Gastroesophageal sphincter (tissue), 3 donors: ENCODE measurements around the gene ZNF106.

Experiments
- CTCF ChIP-seq, 4 experiments: fragments of 200-600 bp in 2 of 4; fragments of 450-650 bp in 2 of 4; sonication (generic) in 1 of 4; IDR thresholded peaks; one replicate each; pipeline ENCODE4 v1.5.1; 2017 to 2019; ENCODE audit warnings: antibody characterized with exemption in 4 of 4, mild to moderate bottlenecking in 2 of 4, moderate library complexity in 2 of 4
- EP300 ChIP-seq: sonication (generic); formaldehyde crosslinking; IDR thresholded peaks from one replicate; pipeline ENCODE4 v1.6.1; 2017; ENCODE audit warnings: antibody characterized with exemption, mild to moderate bottlenecking
- POLR2A ChIP-seq, 2 donors: fragments of 450-650 bp; IDR thresholded peaks; one replicate each; pipeline ENCODE4 v1.6.1; 2017; ENCODE audit warnings: antibody characterized with exemption in 2 of 2, mild to moderate bottlenecking in 2 of 2, moderate library complexity in 1 of 2

- TF ChIP-seq CTCF (IDR thresholded peaks at IDR 0.05) (no peak), POLR2A (IDR thresholded peaks at IDR 0.05) (no peak), EP300 (no peak)
Observed at GRCh38 chr15:42491539-42492225, 741 bp upstream of the ZNF106 start.
